Fibroblast of lung (primary cell): Measurements from ENCODE around the gene POU5F2. TPM values are rescaled to one million over a fixed set of nuclear protein-coding genes. Genes with fewer than 3 reads are reported as not detected.
A peak's percentile ranks its signal among the peaks of the same experiment; 100 is the strongest.

Source experiments
- DNase-seq, 2 donors: peaks; one replicate each; pipeline versions ENCODE4 v3.0.0 to v3.0.0-alpha.2; 2010; ENCODE audit warnings: low read depth in 2 of 2
- H2AFZ ChIP-seq: 2 replicates; pipeline ENCODE4 v1.5.1; 2012; ENCODE audit warnings: low read length, control low read depth, inconsistent platforms
- H3K27ac ChIP-seq: 2 replicates; pipeline ENCODE4 v1.5.1; 2011; ENCODE audit warnings: low read length, control low read depth; ENCODE audit not compliant: insufficient read depth
- H3K27me3 ChIP-seq: 2 replicates; pipeline ENCODE4 v1.5.1; 2011; ENCODE audit warnings: mild to moderate bottlenecking, low read length; ENCODE audit not compliant: control insufficient read depth, insufficient read depth
- H3K36me3 ChIP-seq: 2 replicates; pipeline ENCODE4 v1.5.1; 2011; ENCODE audit warnings: low read length; ENCODE audit not compliant: control insufficient read depth, insufficient read depth
- H3K4me1 ChIP-seq: 2 replicates; pipeline ENCODE4 v1.5.1; 2011; ENCODE audit warnings: low read length; ENCODE audit not compliant: control insufficient read depth, insufficient read depth; ENCODE audit errors: extremely low read depth
- H3K4me2 ChIP-seq: 2 replicates; pipeline ENCODE4 v1.5.1; 2011; ENCODE audit warnings: low read length, control low read depth; ENCODE audit not compliant: insufficient read depth; ENCODE audit errors: extremely low read depth
- H3K4me3 ChIP-seq, 4 experiments: fragments of 200-600 bp in 1 of 4; sonication (generic) in 1 of 4; replicated peaks in 1 of 4; 2 replicates each; pipeline ENCODE4 v1.5.1; 2011 to 2016; ENCODE audit warnings: low read length in 4 of 4, low read depth in 3 of 4, mild to moderate bottlenecking in 3 of 4, control low read depth in 2 of 4, inconsistent platforms in 1 of 4, mixed read lengths in 1 of 4; ENCODE audit not compliant: insufficient read depth in 1 of 4; ENCODE audit errors: control extremely low read depth in 1 of 4
- H3K79me2 ChIP-seq: 2 replicates; pipeline ENCODE4 v1.5.1; 2012; ENCODE audit warnings: mild to moderate bottlenecking, low read length, inconsistent platforms; ENCODE audit not compliant: control insufficient read depth, insufficient read depth
- H3K9ac ChIP-seq: 2 replicates; pipeline ENCODE4 v1.5.1; 2011; ENCODE audit warnings: mild to moderate bottlenecking, low read length, control low read depth; ENCODE audit not compliant: insufficient read depth
- H3K9me3 ChIP-seq: 2 replicates; pipeline ENCODE4 v1.5.1; 2012; ENCODE audit warnings: low read depth, low read length; ENCODE audit not compliant: control insufficient read depth, insufficient read depth
- H4K20me1 ChIP-seq: 2 replicates; pipeline ENCODE4 v1.5.1; 2011; ENCODE audit warnings: low read length; ENCODE audit not compliant: control insufficient read depth, insufficient read depth; ENCODE audit errors: extremely low read depth
- EZH2 ChIP-seq: IDR thresholded peaks from 2 replicates; pipeline ENCODE4 v1.5.1; 2012; ENCODE audit warnings: low read length, control low read depth, mild to moderate bottlenecking; ENCODE audit errors: missing control alignments
- polyA plus RNA-seq, 2 donors: library from polyadenylated mRNA; depleted of rRNA in 1 of 2; stranded (reverse) in 1 of 2; unstranded in 1 of 2; fragments of >200 nt; gene quantifications; 2 replicates each; pipeline ENCODE4 v1.2.1, GENCODE V29; 2011 to 2012; ENCODE audit warnings: missing spikeins in 1 of 2
- total RNA-seq: library from RNA; depleted of rRNA; stranded (reverse); fragments of >200 nt; gene quantifications from 2 replicates; pipeline ENCODE4 v1.2.1, GENCODE V29; 2014
- TF ChIP-seq, protein P1 (sequence below), 2 donors: IDR thresholded peaks in 1 of 2; conservative IDR thresholded peaks in 1 of 2; 1 replicate in 1 of 2; 2 replicates in 1 of 2; pipeline ENCODE4 v1.5.1; 2011 to 2012; ENCODE audit warnings: low read length in 2 of 2, control low read depth in 1 of 2, inconsistent platforms in 1 of 2, low read depth in 1 of 2, mild to moderate bottlenecking in 1 of 2

The POU5F2 gene
- total and polyA plus RNA-seq, 2 donors (not counting 1 experiment from before 2014, with no cell fraction given) = 0.01 to 0.66 TPM

- Histone ChIP-seq H3K27me3 (no peaks in the 10 kb centered on the region), H3K9me3 (no peaks in the 10 kb centered on the region)
These were observed 26.1 kb downstream of the POU5F2 start for GRCh38 chr5:93715327-93715726.

GRCh38 chr5:93708442-93708841 lies 33.0 kb downstream of the POU5F2 start:
- DNase-seq = no peak
- no peak overlapping the region for H3K4me2 ChIP-seq
- TF ChIP-seq, protein P1, sequence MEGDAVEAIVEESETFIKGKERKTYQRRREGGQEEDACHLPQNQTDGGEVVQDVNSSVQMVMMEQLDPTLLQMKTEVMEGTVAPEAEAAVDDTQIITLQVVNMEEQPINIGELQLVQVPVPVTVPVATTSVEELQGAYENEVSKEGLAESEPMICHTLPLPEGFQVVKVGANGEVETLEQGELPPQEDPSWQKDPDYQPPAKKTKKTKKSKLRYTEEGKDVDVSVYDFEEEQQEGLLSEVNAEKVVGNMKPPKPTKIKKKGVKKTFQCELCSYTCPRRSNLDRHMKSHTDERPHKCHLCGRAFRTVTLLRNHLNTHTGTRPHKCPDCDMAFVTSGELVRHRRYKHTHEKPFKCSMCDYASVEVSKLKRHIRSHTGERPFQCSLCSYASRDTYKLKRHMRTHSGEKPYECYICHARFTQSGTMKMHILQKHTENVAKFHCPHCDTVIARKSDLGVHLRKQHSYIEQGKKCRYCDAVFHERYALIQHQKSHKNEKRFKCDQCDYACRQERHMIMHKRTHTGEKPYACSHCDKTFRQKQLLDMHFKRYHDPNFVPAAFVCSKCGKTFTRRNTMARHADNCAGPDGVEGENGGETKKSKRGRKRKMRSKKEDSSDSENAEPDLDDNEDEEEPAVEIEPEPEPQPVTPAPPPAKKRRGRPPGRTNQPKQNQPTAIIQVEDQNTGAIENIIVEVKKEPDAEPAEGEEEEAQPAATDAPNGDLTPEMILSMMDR (conservative IDR thresholded peaks at IDR 0.05 in 1 of 2, IDR thresholded peaks at IDR 0.05 in 1 of 2; ENCODE audit: low read depth in 1 of 2, low read length in 2 of 2) = no peak
- TF ChIP-seq EZH2 = no peak
- H3K27ac ChIP-seq = no peak overlapping the region
- no peak overlapping the region for H3K9ac ChIP-seq
- H3K27me3 ChIP-seq = no peaks in the 10 kb centered on the region
- H3K9me3 ChIP-seq = no peaks in the 10 kb centered on the region
- no peaks in the 10 kb centered on the region for H3K79me2 ChIP-seq
- H2AFZ ChIP-seq = no peak overlapping the region
- H3K4me3 ChIP-seq = no peak overlapping the region
- no peaks in the 10 kb centered on the region for H4K20me1 ChIP-seq
- peaks cover 3% of the 10 kb centered on the region for H3K4me1 ChIP-seq
- H3K36me3 ChIP-seq = no peaks in the 10 kb centered on the region

More at GRCh38 chr5:93715327-93715726, 26.1 kb downstream of the POU5F2 start:
- no peaks in the 10 kb centered on the region for H3K4me1 ChIP-seq
- H3K36me3 ChIP-seq = no peaks in the 10 kb centered on the region
- H3K4me2 ChIP-seq = no peak overlapping the region
- H4K20me1 ChIP-seq = no peaks in the 10 kb centered on the region
- no peak overlapping the region for H3K27ac ChIP-seq
- no peak for DNase-seq
- H2AFZ ChIP-seq = no peak overlapping the region
- no peak overlapping the region for H3K9ac ChIP-seq
- H3K4me3 ChIP-seq = no peak overlapping the region
- no peaks in the 10 kb centered on the region for H3K79me2 ChIP-seq
- TF ChIP-seq, protein P1 (conservative IDR thresholded peaks at IDR 0.05 in 1 of 2, IDR thresholded peaks at IDR 0.05 in 1 of 2; ENCODE audit: low read depth in 1 of 2, low read length in 2 of 2) = no peak
- TF ChIP-seq EZH2 = no peak

- TF ChIP-seq EZH2 = no peak
- TF ChIP-seq, protein P1 (conservative IDR thresholded peaks at IDR 0.05 in 1 of 2, IDR thresholded peaks at IDR 0.05 in 1 of 2; ENCODE audit: low read depth in 1 of 2, low read length in 2 of 2) = no peak
- H3K27me3 ChIP-seq = no peaks in the 10 kb centered on the region
- no peaks in the 10 kb centered on the region for H4K20me1 ChIP-seq
- no peak overlapping the region for H3K9ac ChIP-seq
- H3K79me2 ChIP-seq = no peaks in the 10 kb centered on the region
- no peak overlapping the region for H3K27ac ChIP-seq
- H3K36me3 ChIP-seq = no peaks in the 10 kb centered on the region
- no peak overlapping the region for H3K4me2 ChIP-seq
- peak; percentile 59 to 68 for DNase-seq
- no peaks in the 10 kb centered on the region for H3K9me3 ChIP-seq
- no peak overlapping the region for H3K4me3 ChIP-seq
- peaks cover 3% of the 10 kb centered on the region for H3K4me1 ChIP-seq
- no peak overlapping the region for H2AFZ ChIP-seq
These were observed 35.5 kb downstream of the POU5F2 start for GRCh38 chr5:93705896-93706295.
